ENCODE measurements around the gene NHS. TPM values are rescaled to one million over a fixed set of nuclear protein-coding genes. Genes with fewer than 3 reads are reported as not detected.

Gene NHS
- total and polyA plus RNA-seq, 8 donors = 0.19 to 1.7 (median 0.54) TPM

DNA sequence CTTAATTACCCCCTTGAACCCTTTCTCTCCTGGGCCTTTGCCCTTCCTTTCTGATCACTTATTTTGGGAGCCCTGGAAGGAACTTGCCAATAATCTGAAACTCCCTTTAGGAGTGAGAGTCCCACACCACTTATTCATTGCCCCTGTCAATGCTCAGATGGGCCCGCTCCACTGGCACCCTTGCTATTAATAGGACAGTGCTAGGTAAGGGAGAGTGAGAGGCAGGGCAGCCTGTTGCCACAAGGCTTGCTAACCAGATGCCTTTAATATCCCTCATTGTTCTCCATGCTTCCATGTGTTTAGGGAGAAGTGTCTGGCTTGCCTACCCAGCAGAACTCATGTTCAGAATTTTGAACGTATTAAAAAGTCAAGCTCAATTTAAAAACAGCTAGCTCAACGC, 1.7 kb upstream of the NHS start:
- TF ChIP-seq, protein P1, sequence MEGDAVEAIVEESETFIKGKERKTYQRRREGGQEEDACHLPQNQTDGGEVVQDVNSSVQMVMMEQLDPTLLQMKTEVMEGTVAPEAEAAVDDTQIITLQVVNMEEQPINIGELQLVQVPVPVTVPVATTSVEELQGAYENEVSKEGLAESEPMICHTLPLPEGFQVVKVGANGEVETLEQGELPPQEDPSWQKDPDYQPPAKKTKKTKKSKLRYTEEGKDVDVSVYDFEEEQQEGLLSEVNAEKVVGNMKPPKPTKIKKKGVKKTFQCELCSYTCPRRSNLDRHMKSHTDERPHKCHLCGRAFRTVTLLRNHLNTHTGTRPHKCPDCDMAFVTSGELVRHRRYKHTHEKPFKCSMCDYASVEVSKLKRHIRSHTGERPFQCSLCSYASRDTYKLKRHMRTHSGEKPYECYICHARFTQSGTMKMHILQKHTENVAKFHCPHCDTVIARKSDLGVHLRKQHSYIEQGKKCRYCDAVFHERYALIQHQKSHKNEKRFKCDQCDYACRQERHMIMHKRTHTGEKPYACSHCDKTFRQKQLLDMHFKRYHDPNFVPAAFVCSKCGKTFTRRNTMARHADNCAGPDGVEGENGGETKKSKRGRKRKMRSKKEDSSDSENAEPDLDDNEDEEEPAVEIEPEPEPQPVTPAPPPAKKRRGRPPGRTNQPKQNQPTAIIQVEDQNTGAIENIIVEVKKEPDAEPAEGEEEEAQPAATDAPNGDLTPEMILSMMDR (IDR thresholded peaks at IDR 0.05) = no peak
- Histone ChIP-seq H3K9me3 (no peaks in the 10 kb centered on the region), H3K36me3 (no peaks in the 10 kb centered on the region), H3K27ac (no peak overlapping the region), H3K4me3 (no peak overlapping the region), H3K4me1 (no peaks in the 10 kb centered on the region), H3K27me3 (peaks cover 0 to 10% (median 0%) of the 10 kb centered on the region in 4 donors)
- intact Hi-C loops (cut with DNase I) = no loop called here
- DNase-seq = no peak
- no peak for ATAC-seq
- FAIRE-seq = no peak
- WGBS, 2 donors = 71 to 76% methylated on average over 3 of the region's 3 CpGs

DNA sequence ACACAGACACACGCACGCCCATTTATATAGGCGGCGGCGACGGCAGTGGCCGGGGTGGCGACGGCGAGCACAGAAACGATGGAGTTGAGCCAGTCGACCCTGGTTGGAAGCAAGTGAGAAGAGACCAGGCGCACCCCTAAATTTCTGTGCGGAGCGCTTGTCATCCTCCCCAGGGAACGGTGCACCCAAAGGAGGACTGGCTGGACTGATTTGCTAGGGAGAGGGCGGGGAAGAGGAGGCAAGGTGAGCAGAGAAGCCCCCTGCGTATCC, 302 bp downstream of the NHS start:
- H3K4me3 ChIP-seq = peak overlapping the region in 3 of 4 donors; percentile 9 to 45 (median 30)
- H3K9me3 ChIP-seq = no peaks in the 10 kb centered on the region
- H3K27me3 ChIP-seq = peaks cover 0 to 9% (median 0%) of the 10 kb centered on the region in 4 donors
- DNase-seq (no peak), ATAC-seq (peak in 1 of 4 donors; percentile 6), FAIRE-seq (no peak)
- 1 to 27% methylated on average over 16 to 18 of the region's 18 CpGs for WGBS, 2 donors
- TF ChIP-seq, protein P1 (IDR thresholded peaks at IDR 0.05) = no peak
- H3K4me1 ChIP-seq = no peaks in the 10 kb centered on the region
- H3K36me3 ChIP-seq = no peaks in the 10 kb centered on the region
- intact Hi-C loops (cut with DNase I) = no loop called here
- no peak overlapping the region for H3K27ac ChIP-seq

DNA sequence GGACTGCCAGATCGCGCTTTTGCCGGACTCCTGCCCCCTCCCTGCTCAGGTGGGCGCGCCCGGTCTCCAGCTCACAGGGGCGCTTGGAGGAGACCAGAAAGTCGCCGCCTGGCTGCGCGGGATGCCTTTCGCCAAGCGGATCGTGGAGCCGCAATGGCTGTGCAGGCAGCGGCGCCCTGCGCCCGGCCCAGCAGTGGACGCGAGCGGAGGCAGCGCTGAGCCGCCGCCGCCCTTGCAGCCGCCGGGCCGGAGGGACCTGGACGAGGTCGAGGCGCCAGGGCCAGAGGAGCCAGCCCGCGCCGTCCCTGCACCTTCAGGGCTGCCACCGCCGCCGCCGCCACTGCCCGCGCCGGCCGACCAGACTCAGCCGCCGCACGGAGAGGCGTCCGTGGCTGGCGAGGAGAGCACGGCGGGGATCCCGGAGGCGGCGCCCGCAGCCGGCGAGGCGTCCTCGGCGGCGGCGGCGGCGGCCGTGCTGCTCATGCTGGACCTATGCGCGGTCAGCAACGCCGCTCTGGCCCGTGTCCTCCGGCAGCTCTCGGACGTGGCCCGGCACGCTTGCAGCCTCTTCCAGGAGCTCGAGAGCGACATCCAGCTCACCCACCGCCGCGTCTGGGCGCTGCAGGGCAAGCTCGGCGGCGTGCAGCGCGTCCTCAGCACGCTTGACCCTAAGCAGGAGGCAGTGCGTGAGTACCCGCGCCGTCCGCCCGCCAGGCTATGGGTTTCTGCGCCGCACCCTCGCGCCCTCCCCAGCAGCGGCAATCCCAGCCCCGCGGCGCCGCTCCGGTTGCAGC, 834 bp downstream of the NHS start:
- TF ChIP-seq, protein P1 (IDR thresholded peaks at IDR 0.05) = no peak
- DNase-seq (peak in 4 of 6 donors; percentile 2 to 65 (median 32)), ATAC-seq (peak; percentile 36 to 63 (median 50)), FAIRE-seq (no peak)
- intact Hi-C loops (cut with DNase I) = no loop called here
- Histone ChIP-seq H3K27me3 (peaks cover 0 to 9% (median 0%) of the 10 kb centered on the region in 4 donors), H3K4me3 (peak overlapping the region in 3 of 4 donors; percentile 9 to 45 (median 30)), H3K9me3 (no peaks in the 10 kb centered on the region), H3K27ac (no peak overlapping the region), H3K4me1 (no peaks in the 10 kb centered on the region), H3K36me3 (no peaks in the 10 kb centered on the region)
- WGBS, 2 donors = 1 to 25% methylated on average over 65 to 103 of the region's 103 CpGs

DNA sequence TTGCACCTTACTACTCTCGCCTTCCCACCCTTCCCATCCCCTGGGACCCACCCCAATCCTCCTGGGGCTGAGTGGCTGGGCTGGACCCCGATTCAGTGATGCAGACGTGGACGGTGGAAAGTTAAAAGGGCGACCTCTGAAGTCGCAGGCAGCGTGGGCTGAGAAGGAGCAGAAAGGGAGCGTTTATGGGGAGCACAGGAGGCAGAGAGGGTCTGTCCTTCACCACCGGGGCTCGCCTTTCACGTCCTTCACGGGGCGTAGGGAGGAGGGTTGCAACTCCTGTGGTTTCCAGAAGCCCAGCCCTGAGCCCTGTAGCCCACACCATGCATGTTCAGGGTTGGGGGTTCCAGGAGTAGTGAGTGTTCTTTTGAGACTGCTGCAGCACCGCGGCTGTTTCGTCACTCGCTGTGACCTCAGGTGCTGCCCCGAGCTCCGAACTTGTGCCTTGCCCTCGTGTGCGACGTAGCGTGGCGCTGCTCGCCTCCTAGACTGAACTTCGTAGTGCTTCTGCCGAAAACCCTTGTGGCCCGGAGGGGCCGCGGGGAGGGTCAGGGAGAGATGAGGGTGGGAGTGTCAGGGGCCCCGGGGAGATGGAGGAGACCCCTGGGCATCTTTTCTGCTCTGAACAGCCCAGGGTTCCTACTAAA, 1.6 kb downstream of the NHS start:
- peaks cover 0 to 9% (median 0%) of the 10 kb centered on the region in 4 donors for H3K27me3 ChIP-seq
- intact Hi-C loops (cut with DNase I) = no loop called here
- ATAC-seq = peak in 3 of 4 donors; percentile 11 to 34 (median 15)
- no peak for FAIRE-seq
- no peak overlapping the region for H3K27ac ChIP-seq
- H3K4me3 ChIP-seq = peak overlapping the region in 2 of 4 donors; percentile 30 to 45
- no peaks in the 10 kb centered on the region for H3K4me1 ChIP-seq
- peak in 2 of 6 donors; percentile 15 to 71 for DNase-seq
- TF ChIP-seq, protein P1 (IDR thresholded peaks at IDR 0.05) = no peak
- H3K36me3 ChIP-seq = no peaks in the 10 kb centered on the region
- no peaks in the 10 kb centered on the region for H3K9me3 ChIP-seq
- WGBS, 2 donors = 2 to 34% methylated on average over 31 of the region's 31 CpGs

Data from pancreas (tissue), 10 donors.